Epithelial cell of esophagus (primary cell): ENCODE data around the gene DYSF.

Experiments used
- DNase-seq: peaks from one replicate; pipeline ENCODE4 v3.0.0; 2010; ENCODE audit warnings: low read depth
- H3K4me3 ChIP-seq: 2 replicates; pipeline ENCODE4 v1.5.1; 2011; ENCODE audit warnings: mild to moderate bottlenecking, low read length, control low read depth
- TF ChIP-seq, protein P1 (sequence below): IDR thresholded peaks from 2 replicates; pipeline ENCODE4 v1.5.1; 2011; ENCODE audit warnings: low read depth, mild to moderate bottlenecking, low read length, control low read depth, inconsistent platforms; ENCODE audit not compliant: insufficient read depth; ENCODE audit errors: missing control alignments

Gene DYSF

GRCh38 chr2:71609029-71609428, 155.7 kb downstream of the DYSF start:
- no peak overlapping the region for H3K4me3 ChIP-seq
- TF ChIP-seq, protein P1, sequence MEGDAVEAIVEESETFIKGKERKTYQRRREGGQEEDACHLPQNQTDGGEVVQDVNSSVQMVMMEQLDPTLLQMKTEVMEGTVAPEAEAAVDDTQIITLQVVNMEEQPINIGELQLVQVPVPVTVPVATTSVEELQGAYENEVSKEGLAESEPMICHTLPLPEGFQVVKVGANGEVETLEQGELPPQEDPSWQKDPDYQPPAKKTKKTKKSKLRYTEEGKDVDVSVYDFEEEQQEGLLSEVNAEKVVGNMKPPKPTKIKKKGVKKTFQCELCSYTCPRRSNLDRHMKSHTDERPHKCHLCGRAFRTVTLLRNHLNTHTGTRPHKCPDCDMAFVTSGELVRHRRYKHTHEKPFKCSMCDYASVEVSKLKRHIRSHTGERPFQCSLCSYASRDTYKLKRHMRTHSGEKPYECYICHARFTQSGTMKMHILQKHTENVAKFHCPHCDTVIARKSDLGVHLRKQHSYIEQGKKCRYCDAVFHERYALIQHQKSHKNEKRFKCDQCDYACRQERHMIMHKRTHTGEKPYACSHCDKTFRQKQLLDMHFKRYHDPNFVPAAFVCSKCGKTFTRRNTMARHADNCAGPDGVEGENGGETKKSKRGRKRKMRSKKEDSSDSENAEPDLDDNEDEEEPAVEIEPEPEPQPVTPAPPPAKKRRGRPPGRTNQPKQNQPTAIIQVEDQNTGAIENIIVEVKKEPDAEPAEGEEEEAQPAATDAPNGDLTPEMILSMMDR = no peak

DNA sequence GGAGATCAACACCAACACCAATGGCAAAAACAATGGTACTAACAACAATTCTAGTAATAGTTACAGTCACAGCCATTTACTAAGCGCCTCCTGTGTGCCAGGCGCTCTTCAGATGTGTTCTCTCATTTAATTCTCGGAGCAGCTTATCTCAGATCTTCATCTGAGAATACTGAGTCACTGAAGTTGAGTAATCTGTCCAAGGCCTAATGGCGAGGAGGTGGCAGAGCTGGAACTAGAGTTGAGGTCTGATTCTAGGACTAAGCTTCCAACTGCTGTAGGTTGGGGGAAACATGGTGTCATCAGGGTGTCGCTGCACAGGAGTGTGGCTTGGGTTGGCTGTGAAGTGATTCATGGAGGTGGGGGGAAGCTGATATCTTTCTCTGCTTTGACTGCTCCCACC, 156.1 kb downstream of the DYSF start:
- H3K4me3 ChIP-seq = no peak overlapping the region
- TF ChIP-seq, protein P1 = no peak
- no peak for DNase-seq

More at GRCh38 chr2:71609029-71609428, 155.7 kb downstream of the DYSF start:
- DNase-seq = no peak

GRCh38 chr2:71609958-71610357, 156.6 kb downstream of the DYSF start:
- peak; percentile 55 for DNase-seq
- TF ChIP-seq, protein P1 = peak; percentile 15
- H3K4me3 ChIP-seq = no peak overlapping the region

- no peak overlapping the region for H3K4me3 ChIP-seq
- TF ChIP-seq, protein P1 = no peak
- no peak for DNase-seq
Observed at GRCh38 chr2:71610671-71611070, 157.3 kb downstream of the DYSF start.

DNA sequence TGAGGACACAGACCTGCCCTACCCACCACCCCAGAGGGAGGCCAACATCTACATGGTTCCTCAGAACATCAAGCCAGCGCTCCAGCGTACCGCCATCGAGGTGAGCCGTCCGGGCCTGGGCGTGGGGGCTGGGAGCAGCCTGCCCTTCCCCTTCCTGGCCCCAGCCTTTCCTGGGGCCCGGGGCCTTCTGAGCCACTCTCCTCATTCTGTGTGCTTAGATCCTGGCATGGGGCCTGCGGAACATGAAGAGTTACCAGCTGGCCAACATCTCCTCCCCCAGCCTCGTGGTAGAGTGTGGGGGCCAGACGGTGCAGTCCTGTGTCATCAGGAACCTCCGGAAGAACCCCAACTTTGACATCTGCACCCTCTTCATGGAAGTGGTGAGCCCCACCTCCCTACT, 157.9 kb downstream of the DYSF start:
- DNase-seq = no peak
- TF ChIP-seq, protein P1 = no peak
- no peak overlapping the region for H3K4me3 ChIP-seq

DNA sequence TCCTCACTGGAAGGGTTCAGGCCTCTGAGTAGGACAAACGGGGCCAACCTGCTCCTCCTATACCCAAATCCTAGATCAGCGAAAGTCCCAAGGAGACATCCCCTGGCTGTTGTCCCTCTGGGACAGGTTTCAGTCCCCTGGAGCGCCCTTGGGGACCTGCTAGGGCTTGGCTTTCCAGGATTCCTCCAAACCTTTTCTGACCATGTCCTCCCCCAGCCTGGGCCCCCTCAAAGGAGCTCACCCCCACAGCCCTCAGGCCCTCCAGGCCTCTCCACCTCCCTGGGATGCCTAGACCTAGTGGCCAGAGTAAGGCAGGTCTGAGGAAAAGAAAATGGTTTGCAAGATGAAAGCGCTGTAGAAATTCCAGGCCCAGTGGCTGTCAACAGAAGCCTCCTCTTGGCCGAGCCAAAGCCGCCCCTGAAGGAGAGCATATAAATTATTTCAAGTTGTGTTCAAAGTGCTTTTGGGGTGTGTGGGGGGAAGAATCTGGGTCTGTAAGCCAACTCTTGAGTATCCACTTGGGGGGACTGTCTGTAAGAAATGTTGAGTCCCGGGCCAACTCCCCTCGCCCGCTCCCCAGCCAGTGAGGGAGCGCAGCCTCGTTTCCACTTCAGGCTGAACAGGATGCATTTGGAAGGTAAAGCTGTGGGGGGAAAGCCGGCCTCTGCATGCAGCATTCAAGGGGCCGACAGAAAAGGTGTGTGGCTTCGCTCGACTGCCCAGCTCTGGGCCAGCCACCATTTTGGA, 158.6 kb downstream of the DYSF start:
- TF ChIP-seq, protein P1 = no peak
- no peak for DNase-seq

More for the DNA sequence above, 158.6 kb downstream of the DYSF start:
- no peak overlapping the region for H3K4me3 ChIP-seq
